H9 (cell line): ENCODE results near the gene CLEC12A. TPM values are rescaled to one million over a fixed set of nuclear protein-coding genes. Genes with fewer than 3 reads are reported as not detected.

Experiments used
- DNase-seq: peaks from one replicate; pipeline ENCODE4 v3.0.0-alpha.2; 2017
- H2AFZ ChIP-seq: one replicate; pipeline ENCODE4 v1.6.1; 2013; ENCODE audit warnings: mild to moderate bottlenecking, low read length, control low read depth, moderate library complexity
- H2AK5ac ChIP-seq: 2 replicates; pipeline ENCODE4 v1.6.1; 2013; ENCODE audit warnings: low read length, control low read depth, mixed read lengths; ENCODE audit not compliant: insufficient read length
- H2BK120ac ChIP-seq: one replicate; pipeline ENCODE4 v1.6.1; 2013; ENCODE audit warnings: low read depth, mild to moderate bottlenecking, low read length, control low read depth, inconsistent platforms; ENCODE audit not compliant: poor library complexity, severe bottlenecking
- H2BK12ac ChIP-seq: 2 replicates; pipeline ENCODE4 v1.6.1; 2013; ENCODE audit warnings: low read length, control low read depth, mixed read lengths, low read depth; ENCODE audit not compliant: insufficient read length
- H2BK15ac ChIP-seq: 2 replicates; pipeline ENCODE4 v1.6.1; 2013; ENCODE audit warnings: low read depth, low read length, control low read depth
- H2BK20ac ChIP-seq: one replicate; pipeline ENCODE4 v1.6.1; 2013; ENCODE audit warnings: low read depth, mild to moderate bottlenecking, low read length, control low read depth, inconsistent platforms; ENCODE audit not compliant: poor library complexity, severe bottlenecking
- H2BK5ac ChIP-seq: 2 replicates; pipeline ENCODE4 v1.6.1; 2013; ENCODE audit warnings: low read length, control low read depth, mixed read lengths; ENCODE audit not compliant: insufficient read length
- H3K14ac ChIP-seq: 2 replicates; pipeline ENCODE4 v1.6.1; 2013; ENCODE audit warnings: low read length, control low read depth; ENCODE audit not compliant: insufficient read depth
- H3K18ac ChIP-seq: 2 replicates; pipeline ENCODE4 v1.6.1; 2013; ENCODE audit warnings: low read depth, mild to moderate bottlenecking, mixed read lengths, low read length, control low read depth; ENCODE audit not compliant: insufficient read length
- H3K23ac ChIP-seq: 2 replicates; pipeline ENCODE4 v1.6.1; 2013; ENCODE audit warnings: low read length, control low read depth, mixed read lengths, low read depth; ENCODE audit not compliant: insufficient read length
- H3K23me2 ChIP-seq: 2 replicates; pipeline ENCODE4 v1.6.1; 2013; ENCODE audit warnings: low read depth, mild to moderate bottlenecking, mixed read lengths, low read length, control low read depth; ENCODE audit not compliant: insufficient read length, poor library complexity, severe bottlenecking
- H3K27ac ChIP-seq: 2 replicates; pipeline ENCODE4 v1.5.1; 2013; ENCODE audit warnings: low read length, control low read depth, mixed read lengths, low read depth; ENCODE audit not compliant: insufficient read length
- H3K27me3 ChIP-seq: 2 replicates; pipeline ENCODE4 v1.6.1; 2013; ENCODE audit warnings: low read length, control low read depth, inconsistent platforms; ENCODE audit not compliant: insufficient read depth
- H3K4ac ChIP-seq: 2 replicates; pipeline ENCODE4 v1.6.1; 2013; ENCODE audit warnings: low read depth, mild to moderate bottlenecking, control low read depth, inconsistent platforms, low read length, moderate library complexity
- H3K4me1 ChIP-seq: 2 replicates; pipeline ENCODE4 v1.6.1; 2013; ENCODE audit warnings: low read length, control low read depth, inconsistent platforms; ENCODE audit not compliant: insufficient read depth
- H3K4me2 ChIP-seq: 2 replicates; pipeline ENCODE4 v1.6.1; 2013; ENCODE audit warnings: low read length, control low read depth, mixed read lengths; ENCODE audit not compliant: insufficient read length, insufficient read depth
- H3K56ac ChIP-seq: 2 replicates; pipeline ENCODE4 v1.6.1; 2013; ENCODE audit warnings: low read depth, mild to moderate bottlenecking, mixed read lengths, low read length, control low read depth; ENCODE audit not compliant: insufficient read length
- H3K79me1 ChIP-seq: 2 replicates; pipeline ENCODE4 v1.6.1; 2013; ENCODE audit warnings: low read depth, mild to moderate bottlenecking, moderate library complexity, low read length, control low read depth, inconsistent platforms; ENCODE audit not compliant: insufficient read depth, poor library complexity, severe bottlenecking
- H3K79me2 ChIP-seq: 2 replicates; pipeline ENCODE4 v1.6.1; 2013; ENCODE audit warnings: low read length, control low read depth, inconsistent platforms; ENCODE audit not compliant: insufficient read depth
- H3K9ac ChIP-seq: 2 replicates; pipeline ENCODE4 v1.6.1; 2013; ENCODE audit warnings: low read length, control low read depth, mixed read lengths; ENCODE audit not compliant: insufficient read length; ENCODE audit errors: extremely low read depth
- H3K9me3 ChIP-seq: one replicate; pipeline ENCODE4 v1.6.1; 2013; ENCODE audit warnings: low read depth, low read length, inconsistent platforms; ENCODE audit not compliant: control insufficient read depth
- H3T11ph ChIP-seq: one replicate; pipeline ENCODE4 v1.6.1; 2013; ENCODE audit warnings: mild to moderate bottlenecking, low read length, control low read depth, inconsistent platforms
- H4K20me1 ChIP-seq: one replicate; pipeline ENCODE4 v1.6.1; 2013; ENCODE audit not compliant: control insufficient read depth, insufficient read length, insufficient read depth
- H4K5ac ChIP-seq: 2 replicates; pipeline ENCODE4 v1.6.1; 2013; ENCODE audit warnings: low read depth, mild to moderate bottlenecking, mixed read lengths, low read length, control low read depth; ENCODE audit not compliant: insufficient read length
- H4K8ac ChIP-seq: replicated peaks from 2 replicates; pipeline ENCODE4 v1.6.1; 2013; ENCODE audit warnings: low read length, control low read depth, mixed read lengths, low read depth; ENCODE audit not compliant: insufficient read length
- H4K91ac ChIP-seq: 2 replicates; pipeline ENCODE4 v1.6.1; 2013; ENCODE audit warnings: low read depth, mild to moderate bottlenecking, moderate library complexity, mixed read lengths, low read length, control low read depth; ENCODE audit not compliant: insufficient read length
- H3K27ac Mint-ChIP-seq, 3 experiments: 2 replicates in 2 of 3; 3 replicates in 1 of 3; pipeline ENCODE4 v1.8.0; 2020 to 2021; ENCODE audit warnings: mixed read lengths in 3 of 3, mild to moderate bottlenecking in 1 of 3, moderate library complexity in 1 of 3
- H3K27me3 Mint-ChIP-seq: 2 replicates; pipeline ENCODE4 v1.8.0; 2021; ENCODE audit warnings: low read depth, mild to moderate bottlenecking, moderate library complexity, mixed read lengths
- H3K36me3 Mint-ChIP-seq, 3 experiments: 2 replicates in 2 of 3; 3 replicates in 1 of 3; pipeline ENCODE4 v1.8.0; 2020 to 2021; ENCODE audit warnings: low read depth in 3 of 3, mixed read lengths in 3 of 3; ENCODE audit not compliant: insufficient read depth in 1 of 3
- H3K4me1 Mint-ChIP-seq, 2 experiments: 2 replicates each; pipeline ENCODE4 v1.8.0; 2020; ENCODE audit warnings: mixed read lengths in 2 of 2
- H3K4me3 Mint-ChIP-seq, 2 experiments: 2 replicates in 1 of 2; 3 replicates in 1 of 2; pipeline ENCODE4 v1.8.0; 2020 to 2021; ENCODE audit warnings: mild to moderate bottlenecking in 2 of 2, mixed read lengths in 2 of 2, moderate library complexity in 1 of 2
- H3K9me3 Mint-ChIP-seq, 2 experiments: 2 replicates in 1 of 2; 3 replicates in 1 of 2; pipeline ENCODE4 v1.8.0; 2020; ENCODE audit warnings: mild to moderate bottlenecking in 2 of 2, mixed read lengths in 2 of 2, moderate library complexity in 1 of 2
- WGBS: extraction: QIAGEN DNeasy Blood & Tissue Kit; methylation state at CpG from one replicate; pipeline ENCODE4 v1.1.7; 2013; ENCODE audit warnings: missing lambda C conversion rate, low lambda C conversion rate, mixed read lengths; ENCODE audit not compliant: insufficient read length; ENCODE audit errors: extremely low coverage; 5-methylcytosine and 5-hydroxymethylcytosine counted together
- total RNA-seq: library from RNA; stranded (reverse); gene quantifications from 2 replicates; pipeline ENCODE4 v1.2.1, GENCODE V29; 2021
- TF ChIP-seq, protein P1 (sequence below): fragments of 200-600 bp; sonication (generic); conservative IDR thresholded peaks from 3 replicates; pipeline ENCODE4 v1.8.0; 2021; ENCODE audit warnings: antibody characterized with exemption, mild to moderate bottlenecking

Gene CLEC12A
- total RNA-seq, 1 experiment from 2014 or later = not detected

DNA sequence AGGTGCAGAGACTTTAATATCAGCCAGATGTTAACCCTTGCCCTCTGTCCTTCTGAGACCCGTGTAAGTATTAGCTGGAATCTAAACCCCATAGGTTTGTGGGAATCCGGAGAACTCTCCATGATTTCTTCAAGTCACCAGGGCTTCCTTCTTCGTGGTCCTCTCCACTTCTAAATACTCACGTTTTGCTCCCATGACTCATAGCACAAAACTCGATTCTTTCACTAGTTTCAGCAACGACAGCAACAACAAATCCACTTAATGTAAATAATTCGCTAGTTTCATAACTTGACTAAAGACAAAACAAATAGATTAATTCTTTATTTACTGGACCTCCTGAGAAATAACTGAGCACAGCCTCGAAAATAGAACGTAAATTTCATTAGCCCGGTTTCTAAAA, 34.6 kb upstream of the CLEC12A start:
- Mint-ChIP-seq H3K27ac (no peak overlapping the region), H3K9me3 (no peaks in the 10 kb centered on the region), H3K4me1 (peaks cover 0 to 2% of the 10 kb centered on the region in 2 experiments; a peak in 1 of 4 replicates), H3K4me3 (no peak overlapping the region), H3K36me3 (no peaks in the 10 kb centered on the region), H3K27me3 (no peaks in the 10 kb centered on the region)
- Histone ChIP-seq H2BK20ac (no peak overlapping the region), H4K91ac (no peak overlapping the region), H3K4me2 (no peak overlapping the region), H3K27ac (no peak overlapping the region), H2BK15ac (no peak overlapping the region), H3K14ac (no peak overlapping the region), H4K8ac (no peak overlapping the region), H2BK12ac (no peak overlapping the region), H2BK120ac (no peak overlapping the region), H3K9me3 (no peaks in the 10 kb centered on the region), H4K20me1 (no peaks in the 10 kb centered on the region), H3K56ac (no peak overlapping the region), H3T11ph (no peak overlapping the region), H2BK5ac (no peak overlapping the region), H3K27me3 (no peaks in the 10 kb centered on the region), H3K18ac (no peak overlapping the region), H3K4me1 (no peaks in the 10 kb centered on the region), H2AFZ (no peak overlapping the region), H3K9ac (no peak overlapping the region), H3K79me2 (no peaks in the 10 kb centered on the region), H3K4ac (no peak overlapping the region), H3K79me1 (no peaks in the 10 kb centered on the region), H4K5ac (no peak overlapping the region), H2AK5ac (no peak overlapping the region), H3K23me2 (no peaks in the 10 kb centered on the region), H3K23ac (no peak overlapping the region)
- WGBS = no CpG with 5 or more reads among the region's 10 CpGs
- no peak for DNase-seq
- TF ChIP-seq, protein P1, sequence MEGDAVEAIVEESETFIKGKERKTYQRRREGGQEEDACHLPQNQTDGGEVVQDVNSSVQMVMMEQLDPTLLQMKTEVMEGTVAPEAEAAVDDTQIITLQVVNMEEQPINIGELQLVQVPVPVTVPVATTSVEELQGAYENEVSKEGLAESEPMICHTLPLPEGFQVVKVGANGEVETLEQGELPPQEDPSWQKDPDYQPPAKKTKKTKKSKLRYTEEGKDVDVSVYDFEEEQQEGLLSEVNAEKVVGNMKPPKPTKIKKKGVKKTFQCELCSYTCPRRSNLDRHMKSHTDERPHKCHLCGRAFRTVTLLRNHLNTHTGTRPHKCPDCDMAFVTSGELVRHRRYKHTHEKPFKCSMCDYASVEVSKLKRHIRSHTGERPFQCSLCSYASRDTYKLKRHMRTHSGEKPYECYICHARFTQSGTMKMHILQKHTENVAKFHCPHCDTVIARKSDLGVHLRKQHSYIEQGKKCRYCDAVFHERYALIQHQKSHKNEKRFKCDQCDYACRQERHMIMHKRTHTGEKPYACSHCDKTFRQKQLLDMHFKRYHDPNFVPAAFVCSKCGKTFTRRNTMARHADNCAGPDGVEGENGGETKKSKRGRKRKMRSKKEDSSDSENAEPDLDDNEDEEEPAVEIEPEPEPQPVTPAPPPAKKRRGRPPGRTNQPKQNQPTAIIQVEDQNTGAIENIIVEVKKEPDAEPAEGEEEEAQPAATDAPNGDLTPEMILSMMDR = no peak
